GM08714 (cell line): ENCODE data around the gene KDM4D.
"Not testable (repeated sequence)": the region's sequence is repeated elsewhere in the genome, so short reads cannot be mapped to it uniquely, and the experiment has no call there.

Experiments
- H3K4me3 ChIP-seq: fragments of 200-500 bp; sonication (Bioruptor generic); 2 replicates; pipeline ENCODE4 v1.5.1; 2014; ENCODE audit warnings: mild to moderate bottlenecking, low read length, inconsistent platforms
- ZNF274 ChIP-seq: IDR thresholded peaks from 2 replicates; pipeline ENCODE4 v1.6.1; 2012; ENCODE audit warnings: mild to moderate bottlenecking, low read depth, low read length

KDM4D gene

DNA sequence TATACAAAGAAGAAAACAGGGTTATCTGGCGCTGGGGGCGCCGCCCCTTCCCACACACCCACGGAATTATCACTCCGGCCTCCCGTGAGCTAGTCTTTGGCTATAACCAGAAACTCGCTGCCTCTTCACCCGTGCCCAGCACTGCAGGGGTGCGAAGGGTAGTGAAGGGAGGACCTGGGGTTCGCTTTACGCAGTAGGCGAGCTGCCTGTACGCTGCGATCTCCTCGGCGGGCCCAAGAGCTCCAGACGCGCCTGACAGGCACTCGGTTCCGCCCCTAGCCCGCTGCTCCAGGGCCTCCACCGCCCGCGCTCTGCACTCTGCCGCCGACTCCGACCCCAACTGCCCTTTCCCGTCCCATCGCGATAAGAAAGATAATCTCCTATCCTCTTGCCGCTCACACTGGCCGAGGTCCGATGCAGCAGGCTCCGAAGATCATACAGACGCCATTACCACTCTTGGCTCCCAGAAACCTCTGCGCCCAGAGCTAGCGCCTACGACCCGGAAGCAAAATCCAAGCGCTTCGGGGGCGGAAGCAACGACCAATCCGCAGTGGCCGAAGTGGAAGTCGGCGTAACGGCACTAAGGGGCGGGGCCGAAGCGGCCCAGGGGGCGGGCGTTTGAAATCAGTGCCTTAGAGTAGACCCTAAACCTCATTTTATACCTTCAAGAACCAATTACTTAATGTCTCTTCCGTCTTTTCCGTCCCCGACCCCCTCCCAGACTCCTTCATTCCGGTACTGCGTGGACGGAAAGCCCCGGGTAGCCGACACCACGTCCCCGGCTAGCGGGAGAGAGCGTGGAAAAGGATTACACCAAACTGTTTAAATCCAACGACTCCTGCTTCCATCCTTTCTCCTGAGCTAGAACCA lies at the start of gene KDM4D, which contains the start of gene CWC15:
Gene KDM4D, plus strand, starts transcription at position 611 of the 870 bp plus-strand sequence. CDS start 23,664 bp downstream, outside the sequence.
Gene CWC15, minus strand, starts transcription at position 458 of the 870 bp plus-strand sequence. CDS start 1,371 bp downstream, outside the sequence.
- no peak for TF ChIP-seq ZNF274
- H3K4me3 ChIP-seq = peak within 1 kb of the TSS; percentile 91

DNA sequence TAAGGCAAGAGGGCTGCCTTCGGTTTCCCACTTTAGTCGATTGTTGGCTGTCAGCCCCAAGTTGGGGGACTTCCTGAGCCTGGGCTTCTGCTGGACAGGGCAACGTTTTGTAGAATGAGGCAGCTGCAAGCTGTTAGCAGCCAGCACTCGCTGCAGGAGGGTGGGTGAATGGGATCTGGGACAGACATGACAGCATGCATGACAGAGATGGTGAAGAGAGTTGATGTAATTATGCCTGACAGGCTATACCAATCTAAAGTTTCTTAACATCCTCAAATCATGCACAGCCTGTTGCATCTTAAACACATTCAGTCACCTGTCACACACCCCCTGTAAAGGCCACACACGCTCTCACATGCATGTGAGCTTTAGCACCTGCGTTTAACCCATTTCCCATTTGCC lies 49.3 kb upstream of the KDM4D start:
- no peak for TF ChIP-seq ZNF274

DNA sequence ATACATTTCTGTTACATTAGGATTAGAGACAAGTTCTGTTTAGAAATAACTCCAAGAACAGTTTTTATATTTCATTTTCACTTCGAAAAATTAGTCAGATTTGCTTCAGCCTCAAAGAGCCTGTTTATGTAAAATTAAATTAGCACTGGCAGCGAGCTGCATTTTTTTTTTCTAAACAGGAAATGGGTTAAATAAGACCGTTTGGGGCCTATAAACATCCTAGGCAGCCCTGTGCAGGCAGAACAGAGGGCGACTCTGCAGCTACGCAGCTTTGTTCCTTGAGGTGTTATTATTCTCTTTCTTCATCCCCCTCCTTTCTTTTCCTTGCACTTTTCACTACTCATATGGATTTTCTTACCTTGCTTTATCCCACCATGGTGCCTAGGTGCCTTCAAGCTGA lies 48.9 kb upstream of the KDM4D start:
- H3K4me3 ChIP-seq = peak overlapping the region; percentile 23; the same call in 1 of the 2 replicates
- TF ChIP-seq ZNF274 = no peak

More for the DNA sequence above, 49.3 kb upstream of the KDM4D start:
- H3K4me3 ChIP-seq = no peak overlapping the region

DNA sequence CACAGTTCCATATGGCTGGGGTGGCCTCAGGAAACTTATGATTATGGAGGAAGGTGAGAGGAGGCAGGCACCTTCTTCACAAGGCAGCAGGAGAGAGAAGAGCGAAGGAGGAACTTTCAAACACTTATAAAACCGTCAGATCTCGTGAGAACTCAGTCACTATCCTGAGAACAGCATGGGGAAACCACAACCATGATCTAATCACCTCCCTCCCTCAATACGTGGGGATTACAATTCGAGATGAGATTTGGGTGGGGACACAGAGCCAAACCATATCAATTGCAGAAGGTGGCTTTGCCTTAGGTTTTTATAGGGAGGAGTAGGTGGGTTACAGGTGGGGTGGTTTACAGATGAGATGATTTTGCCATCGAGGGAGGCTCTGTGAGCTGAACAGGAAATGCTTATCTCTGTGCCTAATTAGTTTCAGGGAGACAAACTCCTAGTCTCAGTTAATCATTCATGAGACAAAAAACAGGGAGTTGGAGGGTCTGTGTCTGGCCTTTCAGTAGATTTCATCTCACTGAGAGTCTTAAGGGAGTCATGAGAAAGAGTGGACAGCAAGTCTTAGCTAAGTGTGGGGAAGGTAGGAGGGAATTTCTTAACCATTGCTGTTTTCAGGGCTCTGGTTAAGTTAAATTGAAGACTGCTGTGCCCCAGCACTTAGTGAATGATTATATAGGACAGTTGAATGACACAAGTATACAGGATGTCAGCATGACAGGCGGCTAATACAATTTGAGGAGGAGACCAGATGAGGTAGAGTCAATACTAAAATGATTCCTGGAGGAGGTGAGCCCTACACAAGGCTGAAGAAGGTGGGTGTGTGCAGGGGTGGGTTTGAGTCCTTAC lies 47.9 kb upstream of the KDM4D start:
- peak overlapping the region; percentile 13; the same call in 1 of the 2 replicates for H3K4me3 ChIP-seq
- no peak for TF ChIP-seq ZNF274

DNA sequence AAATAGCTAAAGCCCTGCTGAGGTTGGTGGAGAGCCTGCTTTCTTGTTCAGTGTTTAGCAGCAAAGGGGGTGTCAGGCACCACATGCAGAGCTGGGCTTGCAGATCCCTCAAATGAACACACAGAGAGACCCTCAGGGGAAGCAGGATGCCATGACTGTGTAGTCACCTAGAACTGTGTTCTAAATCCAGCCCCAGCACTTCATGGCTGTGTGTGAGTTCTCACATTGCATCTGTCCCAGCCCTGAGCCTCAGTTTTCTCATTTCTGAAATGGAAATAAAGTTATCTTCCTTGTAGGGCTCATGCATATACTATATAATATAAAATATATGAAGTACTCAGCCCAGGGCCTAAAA lies 47.3 kb upstream of the KDM4D start:
- TF ChIP-seq ZNF274 = no peak
- H3K4me3 ChIP-seq = peak overlapping the region; percentile 13; the same call in 1 of the 2 replicates

DNA sequence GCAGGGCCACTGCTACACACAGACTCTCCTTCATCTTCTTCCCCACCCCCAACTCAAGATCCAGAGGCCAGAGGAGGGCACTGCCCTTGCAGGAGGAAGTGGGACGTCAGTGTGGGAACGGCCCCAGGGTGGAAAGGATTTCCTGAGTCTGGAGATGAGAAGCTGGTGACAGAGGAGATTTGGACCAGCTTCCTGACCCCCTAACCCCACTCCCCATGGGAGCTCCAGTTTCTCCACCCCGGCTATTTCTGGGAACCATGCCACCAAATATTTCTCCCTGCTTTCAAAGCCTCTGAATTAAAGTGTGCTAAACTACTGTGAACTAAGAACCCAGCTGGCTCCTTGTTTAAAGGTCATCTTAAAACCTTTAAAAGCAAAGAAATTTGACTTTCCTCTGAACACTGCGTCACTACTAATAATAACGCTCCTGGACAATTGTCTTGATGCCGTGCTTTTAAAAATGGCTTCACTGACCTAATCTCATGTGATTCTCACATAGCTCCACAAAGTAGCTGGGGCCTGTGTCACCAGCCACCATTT lies 46.7 kb upstream of the KDM4D start:
- TF ChIP-seq ZNF274 = no peak
- H3K4me3 ChIP-seq = no peak overlapping the region

DNA sequence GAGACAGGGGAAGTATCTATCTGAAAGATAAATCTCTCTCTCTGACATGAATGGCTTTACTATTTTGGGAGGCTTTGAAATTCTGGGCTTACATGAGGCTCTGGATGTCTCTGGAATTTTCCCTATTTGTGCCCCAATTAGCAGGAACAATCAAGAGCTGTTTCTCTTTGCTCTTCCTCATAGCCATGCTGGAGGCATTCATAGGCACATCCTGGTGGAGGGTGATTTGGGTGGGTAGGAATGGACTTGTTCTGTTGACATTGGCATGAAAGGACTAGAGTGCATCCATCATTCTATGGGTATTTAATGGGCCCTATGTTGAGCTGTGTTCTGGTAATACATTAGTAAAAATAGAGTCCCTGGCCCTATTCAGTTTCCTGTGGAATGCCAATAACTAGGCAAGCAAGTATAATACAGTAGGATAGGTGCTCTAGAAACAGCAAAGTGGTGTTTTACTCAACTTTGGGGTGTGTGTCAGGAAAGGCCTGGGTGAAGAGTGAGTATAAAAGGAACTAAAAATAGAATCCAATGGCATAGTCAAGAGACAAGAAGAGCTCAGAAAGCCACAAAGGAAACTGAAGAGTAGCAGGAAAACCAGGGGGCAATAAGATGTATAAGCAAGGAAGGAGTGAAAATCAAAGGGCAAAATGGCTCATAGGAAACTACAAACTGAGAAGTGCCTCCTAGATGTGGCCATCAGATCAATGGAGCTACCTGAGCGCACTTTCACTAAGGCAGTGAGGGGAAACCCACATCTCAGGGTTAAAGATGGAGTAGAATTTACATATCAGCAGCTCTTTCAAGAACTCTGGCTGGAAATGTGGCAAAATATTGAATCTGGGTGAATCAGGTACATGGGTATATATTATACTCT lies 45.2 kb upstream of the KDM4D start:
- TF ChIP-seq ZNF274 = no peak
- no peak overlapping the region for H3K4me3 ChIP-seq

DNA sequence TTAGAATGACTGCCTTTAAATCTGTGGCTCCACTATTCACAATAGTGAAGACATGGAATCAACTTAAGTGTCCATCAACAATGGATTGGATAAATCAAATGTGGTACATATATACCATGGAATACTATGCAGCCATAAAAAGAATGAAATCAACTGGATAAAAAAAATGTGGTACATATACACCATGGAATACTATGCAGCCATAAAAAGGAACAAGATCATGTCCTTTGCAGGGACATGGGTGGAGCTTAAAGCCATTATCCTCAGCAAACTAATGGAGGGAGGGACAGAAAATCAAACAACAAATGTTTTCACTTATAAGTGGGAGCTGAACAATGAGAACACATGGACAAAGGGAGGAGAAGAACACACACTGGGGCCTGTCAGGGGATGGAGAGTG lies 41.4 kb upstream of the KDM4D start:
- H3K4me3 ChIP-seq = not testable (repeated sequence)

DNA sequence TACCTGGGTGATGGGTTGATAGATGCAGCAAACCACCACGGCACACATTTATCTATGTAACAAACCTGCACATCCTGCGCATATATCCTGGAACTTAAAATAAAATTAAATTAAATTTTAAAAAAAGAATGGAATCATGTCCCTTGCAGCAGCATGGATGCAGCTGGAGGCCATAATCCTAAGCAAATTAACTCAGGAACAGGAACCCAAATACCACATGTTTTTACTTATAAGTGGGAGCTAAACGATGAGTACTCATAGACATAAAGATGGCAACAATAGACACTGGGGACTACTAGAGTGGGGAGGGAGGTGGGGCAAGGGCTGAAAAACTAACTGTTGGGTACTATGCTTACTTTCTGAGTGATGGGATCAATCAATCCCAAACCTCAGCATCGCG lies 41.0 kb upstream of the KDM4D start:
- TF ChIP-seq ZNF274 = no peak
- no peak overlapping the region for H3K4me3 ChIP-seq

DNA sequence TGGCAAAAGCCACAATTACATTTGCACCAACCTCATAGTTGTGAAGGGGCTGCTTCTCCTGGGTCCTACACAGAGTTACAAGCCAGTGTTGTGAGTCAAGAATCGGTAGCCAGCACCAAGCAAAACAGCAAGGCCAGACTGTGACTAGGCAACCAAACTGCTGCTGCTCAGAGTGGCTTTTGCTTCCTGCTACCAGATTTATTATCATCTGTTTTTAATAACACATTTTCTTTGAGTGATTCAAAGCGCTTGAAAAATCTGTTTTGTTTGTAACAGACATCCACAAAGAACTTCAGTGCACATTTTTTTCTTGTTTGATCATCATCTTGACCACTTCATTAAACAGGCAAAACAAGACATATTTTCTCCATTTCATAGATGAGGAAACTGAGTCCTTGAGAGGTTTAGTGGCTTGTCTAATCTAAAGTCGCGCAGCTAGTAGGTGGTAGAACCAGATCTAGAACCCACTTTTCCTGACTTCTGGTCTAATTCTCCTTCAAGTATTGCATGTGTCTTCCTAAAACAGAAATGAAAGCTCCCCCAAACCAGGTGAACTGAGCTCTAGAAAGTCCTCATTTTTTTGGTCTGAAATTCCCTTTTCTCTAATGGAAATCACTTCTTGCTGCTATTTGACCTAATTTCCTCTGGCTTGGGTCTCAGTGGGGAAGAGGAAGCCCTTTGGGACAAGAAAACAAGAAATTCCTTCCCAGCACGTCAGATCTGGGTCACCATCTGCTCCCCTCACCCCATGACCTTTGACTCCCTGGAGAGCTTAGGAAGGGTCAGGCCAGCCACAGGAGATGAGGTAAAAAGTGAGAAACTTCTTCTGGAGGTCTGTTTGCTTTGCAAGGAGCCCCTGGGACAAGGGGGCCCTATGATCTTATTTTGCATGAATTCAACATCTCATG lies 40.0 kb upstream of the KDM4D start:
- H3K4me3 ChIP-seq = no peak overlapping the region
- no peak for TF ChIP-seq ZNF274

DNA sequence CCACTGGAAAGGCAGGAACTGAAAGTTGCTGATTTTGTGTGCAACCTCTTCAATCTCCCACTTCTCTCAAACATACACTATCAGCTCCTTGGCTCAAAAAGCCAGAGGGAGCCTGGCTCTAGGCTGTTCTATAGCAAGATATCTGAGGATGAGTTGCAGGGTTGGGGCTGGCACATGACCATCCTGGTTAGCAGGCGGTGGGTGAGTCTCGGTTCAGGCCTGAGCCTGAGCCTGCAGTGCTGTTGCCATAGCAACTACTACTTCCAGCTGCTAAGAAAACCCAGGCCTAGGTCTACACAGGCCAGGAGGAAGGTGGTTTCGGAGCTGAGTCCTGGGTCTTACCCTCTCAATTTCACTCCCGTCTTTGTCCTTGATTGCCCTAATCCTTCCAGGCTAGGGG lies 39.1 kb upstream of the KDM4D start:
- no peak for TF ChIP-seq ZNF274
- H3K4me3 ChIP-seq = no peak overlapping the region

DNA sequence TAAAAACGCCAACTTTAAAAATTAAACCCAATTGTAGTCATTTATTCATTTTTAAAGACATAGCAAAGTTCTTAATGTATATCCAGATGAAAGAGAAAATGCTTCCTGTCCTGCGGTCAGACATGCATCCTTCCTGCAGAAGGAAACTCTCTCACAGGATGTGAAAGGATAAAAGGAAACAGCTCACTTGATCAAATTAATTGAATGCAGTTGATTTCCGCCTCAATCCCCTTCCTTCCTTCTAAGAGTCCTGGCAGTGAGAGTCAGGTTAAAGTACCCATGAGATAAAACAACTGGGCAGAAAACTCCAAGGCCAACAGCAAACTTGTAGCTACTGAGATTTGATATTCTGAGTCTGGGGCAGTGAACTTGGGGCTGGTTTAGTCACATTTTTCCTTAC lies 38.7 kb upstream of the KDM4D start:
- TF ChIP-seq ZNF274 = no peak
- no peak overlapping the region for H3K4me3 ChIP-seq
